SK-N-SH (cell line): ENCODE results near the gene PEDS1. TPM values are rescaled to one million over a fixed set of nuclear protein-coding genes. Genes with fewer than 3 reads are reported as not detected.

ENCODE experiments used
- CTCF ChIA-PET: fragments of 300-600, 350-600 bp; formaldehyde crosslinking; extraction: SDS; loops from one replicate; lab custom pipeline; 2021; lab: Yijun Ruan, JAX
- POLR2A ChIA-PET: fragments of 350-600 bp; sonication (Branson Sonifier 250); formaldehyde crosslinking; extraction: SDS; loops from one replicate; lab custom pipeline; 2020; ENCODE audit warnings: antibody characterized with exemption, inconsistent platforms; lab: Yijun Ruan, JAX
- DNase-seq: peaks from one replicate; pipeline ENCODE4 v3.0.0; 2012
- H2AFZ ChIP-seq: fragments of 200-600 bp; sonication (generic); 2 replicates; pipeline ENCODE4 v1.8.1; 2016; ENCODE audit warnings: antibody characterized with exemption, mild to moderate bottlenecking, low read depth
- H3F3A ChIP-seq: fragments of 200-600 bp; sonication (generic); replicated peaks from 2 replicates; pipeline ENCODE3; 2016; ENCODE audit warnings: antibody characterized with exemption, mild to moderate bottlenecking; ENCODE audit not compliant: insufficient read depth
- H3K27ac ChIP-seq, 2 experiments: fragments of 200-500 bp in 1 of 2; fragments of 200-600 bp in 1 of 2; sonication (Bioruptor generic) in 1 of 2; sonication (generic), shearing (Covaris generic) in 1 of 2; 2 replicates each; pipeline versions ENCODE4 v1.5.1 to v1.6.1; 2014 to 2016; ENCODE audit warnings: low read depth in 2 of 2, inconsistent platforms in 1 of 2, low read length in 1 of 2, mild to moderate bottlenecking in 1 of 2, mixed read lengths in 1 of 2
- H3K27me3 ChIP-seq: fragments of 200-600 bp; sonication (generic), shearing (Covaris generic); 2 replicates; pipeline ENCODE4 v1.6.1; 2016; ENCODE audit warnings: mixed run types; ENCODE audit not compliant: insufficient read depth
- H3K36me3 ChIP-seq, 2 experiments: fragments of 200-500 bp in 1 of 2; fragments of 200-600 bp in 1 of 2; sonication (Bioruptor generic) in 1 of 2; sonication (generic) in 1 of 2; replicated peaks in 1 of 2; 2 replicates each; pipeline versions ENCODE3 to v1.5.1; 2014 to 2016; ENCODE audit warnings: low read length in 1 of 2, mild to moderate bottlenecking in 1 of 2; ENCODE audit not compliant: insufficient read depth in 2 of 2, control insufficient read depth in 1 of 2
- H3K4me1 ChIP-seq, 2 experiments: fragments of 200-500 bp in 1 of 2; fragments of 200-600 bp in 1 of 2; sonication (Bioruptor generic) in 1 of 2; sonication (generic), shearing (Covaris generic) in 1 of 2; 2 replicates each; pipeline versions ENCODE4 v1.5.1 to v1.6.1; 2014 to 2016; ENCODE audit warnings: low read depth in 1 of 2, low read length in 1 of 2, mixed run types in 1 of 2; ENCODE audit not compliant: insufficient read depth in 2 of 2, control insufficient read depth in 1 of 2
- H3K4me2 ChIP-seq: fragments of 200-600 bp; sonication (generic), shearing (Covaris generic); 2 replicates; pipeline ENCODE4 v1.6.1; 2017; ENCODE audit warnings: mixed run types
- H3K4me3 ChIP-seq, 2 experiments: fragments of 200-500 bp in 1 of 2; fragments of 200-600 bp in 1 of 2; sonication (Bioruptor generic) in 1 of 2; sonication (generic), shearing (Covaris generic) in 1 of 2; 2 replicates each; pipeline versions ENCODE4 v1.5.1 to v1.8.1; 2014 to 2016; ENCODE audit warnings: low read depth in 2 of 2, inconsistent platforms in 1 of 2, low read length in 1 of 2, mild to moderate bottlenecking in 1 of 2, mixed read lengths in 1 of 2, moderate library complexity in 1 of 2
- H3K79me2 ChIP-seq: fragments of 200-600 bp; sonication (generic); 2 replicates; pipeline ENCODE4 v1.8.1; 2017; ENCODE audit warnings: mild to moderate bottlenecking; ENCODE audit not compliant: insufficient read depth
- H3K9ac ChIP-seq: fragments of 200-600 bp; sonication (generic); 2 replicates; pipeline ENCODE4 v1.6.1; 2017; ENCODE audit warnings: mixed run types
- H3K9me2 ChIP-seq: fragments of 200-600 bp; sonication (generic); 2 replicates; pipeline ENCODE4 v1.6.1; 2017; ENCODE audit warnings: mixed run types
- H3K9me3 ChIP-seq: fragments of 200-600 bp; sonication (generic); 2 replicates; pipeline ENCODE4 v1.6.1; 2017; ENCODE audit warnings: mixed run types, mild to moderate bottlenecking, moderate library complexity
- H4K20me1 ChIP-seq: fragments of 200-600 bp; sonication (generic); 2 replicates; pipeline ENCODE4 v1.6.1; 2017; ENCODE audit warnings: mild to moderate bottlenecking, mixed run types; ENCODE audit not compliant: insufficient read depth
- EP300 ChIP-seq, 2 experiments: IDR thresholded peaks; 2 replicates each; pipeline versions ENCODE4 v1.4.0 to v1.6.1; 2012; ENCODE audit warnings: borderline replicate concordance in 1 of 2, low read depth in 1 of 2, low read length in 1 of 2
- FOSL2 ChIP-seq: IDR thresholded peaks from 2 replicates; pipeline ENCODE4 v1.4.0; 2012; ENCODE audit warnings: low read depth, mild to moderate bottlenecking, moderate library complexity, borderline replicate concordance
- FOXJ3 ChIP-seq: sonication (generic); formaldehyde crosslinking; IDR thresholded peaks from 2 replicates; pipeline ENCODE4 v1.5.1; 2020; ENCODE audit warnings: mild to moderate bottlenecking, missing genetic modification reagents
- GABPA ChIP-seq: IDR thresholded peaks from 2 replicates; pipeline ENCODE4 v1.4.0; 2012; ENCODE audit warnings: low read depth, mild to moderate bottlenecking
- GATA2 ChIP-seq: sonication (generic); formaldehyde crosslinking; IDR thresholded peaks from 2 replicates; pipeline ENCODE4 v1.5.0; 2020; ENCODE audit warnings: mild to moderate bottlenecking, missing genetic modification reagents
- IRF3 ChIP-seq: fragments of 150-350 bp; IDR thresholded peaks from 2 replicates; pipeline ENCODE4 v1.6.1; 2016; ENCODE audit warnings: mild to moderate bottlenecking, low read depth, low read length
- JUND ChIP-seq: IDR thresholded peaks from 2 replicates; pipeline ENCODE4 v1.4.0; 2012
- MXI1 ChIP-seq: IDR thresholded peaks from 2 replicates; pipeline ENCODE4 v1.6.1; 2012; ENCODE audit warnings: mild to moderate bottlenecking, low read depth, low read length, improper control_type of control experiment
- NFIC ChIP-seq: IDR thresholded peaks from 2 replicates; pipeline ENCODE4 v1.4.0; 2012; ENCODE audit warnings: borderline replicate concordance
- NRF1 ChIP-seq: IDR thresholded peaks from 2 replicates; pipeline ENCODE4 v1.6.1; 2012; ENCODE audit warnings: low read depth, mild to moderate bottlenecking, low read length
- POLR2AphosphoS5 ChIP-seq: IDR thresholded peaks from 2 replicates; pipeline ENCODE4 v1.6.1; 2012; ENCODE audit warnings: low read depth, low read length
- RAD21 ChIP-seq: IDR thresholded peaks from 2 replicates; pipeline ENCODE4 v1.6.1; 2012; ENCODE audit warnings: mild to moderate bottlenecking, low read length
- RCOR1 ChIP-seq: fragments of 150-350 bp; IDR thresholded peaks from 2 replicates; pipeline ENCODE4 v1.6.1; 2017; ENCODE audit warnings: antibody characterized with exemption, low read length
- RFX5 ChIP-seq: IDR thresholded peaks from 2 replicates; pipeline ENCODE4 v1.6.1; 2012; ENCODE audit warnings: mild to moderate bottlenecking, improper control_type of control experiment, low read length
- SMC3 ChIP-seq: IDR thresholded peaks from 2 replicates; pipeline ENCODE4 v1.6.1; 2012; ENCODE audit warnings: low read depth, low read length, improper control_type of control experiment
- TCF12 ChIP-seq: IDR thresholded peaks from 2 replicates; pipeline ENCODE4 v1.4.0; 2012
- TEAD4 ChIP-seq: IDR thresholded peaks from 2 replicates; pipeline ENCODE4 v1.4.0; 2012; ENCODE audit warnings: mild to moderate bottlenecking, borderline replicate concordance; ENCODE audit not compliant: insufficient read depth
- USF2 ChIP-seq: fragments of 150-350 bp; IDR thresholded peaks from 2 replicates; pipeline ENCODE4 v1.6.1; 2017; ENCODE audit warnings: antibody characterized with exemption, low read length, low read depth, borderline replicate concordance
- YY1 ChIP-seq: IDR thresholded peaks from 2 replicates; pipeline ENCODE4 v1.4.0; 2012; ENCODE audit warnings: low read depth, mild to moderate bottlenecking
- WGBS: methylation state at CpG from one replicate; pipeline ENCODE4 v1.1.6; 2017; ENCODE audit warnings: low lambda C conversion rate; 5-methylcytosine and 5-hydroxymethylcytosine counted together
- polyA plus RNA-seq, 3 experiments: library from polyadenylated mRNA; depleted of rRNA; stranded (reverse); fragments of >200 nt; gene quantifications; 2 replicates each; pipeline ENCODE4 v1.2.3, GENCODE V29; 2012
- TF ChIP-seq, protein P1 (sequence below): IDR thresholded peaks from 2 replicates; pipeline ENCODE4 v1.4.0; 2012; ENCODE audit warnings: low read depth
- TF ChIP-seq, protein P2 (sequence below): IDR thresholded peaks from 2 replicates; pipeline ENCODE4 v1.6.1; 2012; ENCODE audit warnings: mild to moderate bottlenecking, low read depth, low read length, moderate library complexity
- TF ChIP-seq, protein P3 (sequence below): IDR thresholded peaks from 2 replicates; pipeline ENCODE4 v1.4.0; 2012; ENCODE audit warnings: low read depth, borderline replicate concordance

The PEDS1 gene
- polyA plus RNA-seq, 1 of the 3 experiments (the other 2 are of a cell fraction), result 18.3 TPM

GRCh38 chr20:50107796-50108331 is 45.7 kb downstream of the PEDS1 start:
- Histone ChIP-seq H3F3A (peaks cover 23% of the 10 kb centered on the region), H2AFZ (no peak overlapping the region), H4K20me1 (peaks cover 81% of the 10 kb centered on the region), H3K9ac (no peak overlapping the region), H3K36me3 (peaks cover 9 to 15% of the 10 kb centered on the region in 2 experiments), H3K79me2 (peaks cover 100% of the 10 kb centered on the region), H3K27ac (no peak overlapping the region), H3K27me3 (no peaks in the 10 kb centered on the region), H3K4me1 (peaks cover 28 to 59% of the 10 kb centered on the region in 2 experiments; a peak in 3 of 4 replicates), H3K4me3 (no peak overlapping the region), H3K9me2 (no peaks in the 10 kb centered on the region), H3K4me2 (no peak overlapping the region), H3K9me3 (no peaks in the 10 kb centered on the region)
- POLR2A ChIA-PET, result interaction anchor here (0.7 kb wide), 1 partner anchor 129 kb away, joined by 3 read pairs; no protein-coding TSS in a partner anchor
- DNase-seq, result no peak
- CTCF ChIA-PET, result interaction anchor here (0.9 to 7.9 kb wide), 3 partner anchors 23 to 61 kb away, joined by 3 to 48 read pairs (median 10); no protein-coding TSS in a partner anchor
- TF ChIP-seq YY1 (no peak), RCOR1 (no peak), TCF12 (no peak), GABPA (no peak), USF2 (no peak), JUND (no peak), EP300 (IDR thresholded peaks at IDR 0.05; ENCODE audit: borderline replicate concordance in 1 of 2, low read depth in 1 of 2, low read length in 1 of 2) (no peak)
- TF ChIP-seq, protein P1, sequence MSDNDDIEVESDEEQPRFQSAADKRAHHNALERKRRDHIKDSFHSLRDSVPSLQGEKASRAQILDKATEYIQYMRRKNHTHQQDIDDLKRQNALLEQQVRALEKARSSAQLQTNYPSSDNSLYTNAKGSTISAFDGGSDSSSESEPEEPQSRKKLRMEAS, result no peak
- TF ChIP-seq, protein P2, sequence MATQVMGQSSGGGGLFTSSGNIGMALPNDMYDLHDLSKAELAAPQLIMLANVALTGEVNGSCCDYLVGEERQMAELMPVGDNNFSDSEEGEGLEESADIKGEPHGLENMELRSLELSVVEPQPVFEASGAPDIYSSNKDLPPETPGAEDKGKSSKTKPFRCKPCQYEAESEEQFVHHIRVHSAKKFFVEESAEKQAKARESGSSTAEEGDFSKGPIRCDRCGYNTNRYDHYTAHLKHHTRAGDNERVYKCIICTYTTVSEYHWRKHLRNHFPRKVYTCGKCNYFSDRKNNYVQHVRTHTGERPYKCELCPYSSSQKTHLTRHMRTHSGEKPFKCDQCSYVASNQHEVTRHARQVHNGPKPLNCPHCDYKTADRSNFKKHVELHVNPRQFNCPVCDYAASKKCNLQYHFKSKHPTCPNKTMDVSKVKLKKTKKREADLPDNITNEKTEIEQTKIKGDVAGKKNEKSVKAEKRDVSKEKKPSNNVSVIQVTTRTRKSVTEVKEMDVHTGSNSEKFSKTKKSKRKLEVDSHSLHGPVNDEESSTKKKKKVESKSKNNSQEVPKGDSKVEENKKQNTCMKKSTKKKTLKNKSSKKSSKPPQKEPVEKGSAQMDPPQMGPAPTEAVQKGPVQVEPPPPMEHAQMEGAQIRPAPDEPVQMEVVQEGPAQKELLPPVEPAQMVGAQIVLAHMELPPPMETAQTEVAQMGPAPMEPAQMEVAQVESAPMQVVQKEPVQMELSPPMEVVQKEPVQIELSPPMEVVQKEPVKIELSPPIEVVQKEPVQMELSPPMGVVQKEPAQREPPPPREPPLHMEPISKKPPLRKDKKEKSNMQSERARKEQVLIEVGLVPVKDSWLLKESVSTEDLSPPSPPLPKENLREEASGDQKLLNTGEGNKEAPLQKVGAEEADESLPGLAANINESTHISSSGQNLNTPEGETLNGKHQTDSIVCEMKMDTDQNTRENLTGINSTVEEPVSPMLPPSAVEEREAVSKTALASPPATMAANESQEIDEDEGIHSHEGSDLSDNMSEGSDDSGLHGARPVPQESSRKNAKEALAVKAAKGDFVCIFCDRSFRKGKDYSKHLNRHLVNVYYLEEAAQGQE, result no peak
- TF ChIP-seq, protein P3, sequence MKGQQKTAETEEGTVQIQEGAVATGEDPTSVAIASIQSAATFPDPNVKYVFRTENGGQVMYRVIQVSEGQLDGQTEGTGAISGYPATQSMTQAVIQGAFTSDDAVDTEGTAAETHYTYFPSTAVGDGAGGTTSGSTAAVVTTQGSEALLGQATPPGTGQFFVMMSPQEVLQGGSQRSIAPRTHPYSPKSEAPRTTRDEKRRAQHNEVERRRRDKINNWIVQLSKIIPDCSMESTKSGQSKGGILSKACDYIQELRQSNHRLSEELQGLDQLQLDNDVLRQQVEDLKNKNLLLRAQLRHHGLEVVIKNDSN, result no peak
- WGBS, result 91% methylated on average over 6 of the region's 6 CpGs

- ChIA-PET CTCF (interaction anchor here (1.4 to 7.9 kb wide), 4 partner anchors 9 to 62 kb away, joined by 5 to 48 read pairs (median 8); no protein-coding TSS in a partner anchor), POLR2A (interaction anchor here (1.1 kb wide), 1 partner anchor 14 kb away, joined by 3 read pairs; no protein-coding TSS in a partner anchor)
- no peaks in the 10 kb centered on the region for H3K9me3 ChIP-seq
- 90% methylated on average over 6 of the region's 6 CpGs for WGBS
- H3K27ac ChIP-seq, result no peak overlapping the region
- H3K36me3 ChIP-seq, result peaks cover 9 to 15% of the 10 kb centered on the region in 2 experiments
- peaks cover 87% of the 10 kb centered on the region for H4K20me1 ChIP-seq
- no peak for DNase-seq
- no peak overlapping the region for H3K4me2 ChIP-seq
- peaks cover 100% of the 10 kb centered on the region for H3K79me2 ChIP-seq
- no peaks in the 10 kb centered on the region for H3K9me2 ChIP-seq
- H3K4me3 ChIP-seq, result no peak overlapping the region
- no peak overlapping the region for H2AFZ ChIP-seq
- peaks cover 27 to 61% of the 10 kb centered on the region in 2 experiments; a peak in 3 of 4 replicates for H3K4me1 ChIP-seq
- no peaks in the 10 kb centered on the region for H3K27me3 ChIP-seq
- peaks cover 23% of the 10 kb centered on the region for H3F3A ChIP-seq
- no peak overlapping the region for H3K9ac ChIP-seq
- TF ChIP-seq RAD21 (no peak), FOXJ3 (CRISPR knock-in tag) (no peak), FOSL2 (no peak), IRF3 (no peak), TEAD4 (no peak), POLR2AphosphoS5 (no peak), RCOR1 (no peak), GATA2 (CRISPR knock-in tag) (no peak), NFIC (no peak), JUND (no peak), RFX5 (no peak), NRF1 (no peak), SMC3 (no peak), MXI1 (no peak)
Measured at GRCh38 chr20:50107086-50107660, 46.4 kb downstream of the PEDS1 start.
